ENCODE data around the gene STK16. TPM values are rescaled to one million over a fixed set of nuclear protein-coding genes. Genes with fewer than 3 reads are reported as not detected.

Gene STK16
- total RNA-seq, 1 donor: 31.8 TPM

DNA sequence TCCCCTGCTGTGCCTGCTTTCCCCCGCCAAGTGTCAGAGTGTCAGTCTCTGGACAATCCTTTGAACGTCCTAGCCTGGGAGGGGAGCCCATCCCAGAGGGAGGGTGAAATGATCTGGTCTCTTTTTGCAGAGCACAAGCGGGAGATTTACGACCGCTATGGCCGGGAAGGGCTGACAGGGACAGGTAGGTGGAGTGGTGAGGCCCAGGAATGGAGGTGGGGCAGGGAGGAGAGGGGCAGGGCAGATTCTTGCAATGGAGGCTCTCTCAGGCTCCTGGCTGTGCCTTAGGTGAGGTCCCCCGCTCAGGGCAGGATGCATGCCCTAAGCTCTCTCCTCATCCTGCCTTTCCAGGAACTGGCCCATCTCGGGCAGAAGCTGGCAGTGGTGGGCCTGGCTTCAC is 36.3 kb downstream of the STK16 start:
- no peak overlapping the region for H3K4me2 ChIP-seq (ENCODE audit: insufficient read depth, low read length)
- H3K4me3 ChIP-seq (ENCODE audit: insufficient read depth, low read length): no peak overlapping the region
- peak overlapping the region; percentile 7 for H3K27ac ChIP-seq (ENCODE audit: low read depth, low read length)
- H2AFZ ChIP-seq (ENCODE audit: low read length): no peak overlapping the region
- TF ChIP-seq, protein P1, sequence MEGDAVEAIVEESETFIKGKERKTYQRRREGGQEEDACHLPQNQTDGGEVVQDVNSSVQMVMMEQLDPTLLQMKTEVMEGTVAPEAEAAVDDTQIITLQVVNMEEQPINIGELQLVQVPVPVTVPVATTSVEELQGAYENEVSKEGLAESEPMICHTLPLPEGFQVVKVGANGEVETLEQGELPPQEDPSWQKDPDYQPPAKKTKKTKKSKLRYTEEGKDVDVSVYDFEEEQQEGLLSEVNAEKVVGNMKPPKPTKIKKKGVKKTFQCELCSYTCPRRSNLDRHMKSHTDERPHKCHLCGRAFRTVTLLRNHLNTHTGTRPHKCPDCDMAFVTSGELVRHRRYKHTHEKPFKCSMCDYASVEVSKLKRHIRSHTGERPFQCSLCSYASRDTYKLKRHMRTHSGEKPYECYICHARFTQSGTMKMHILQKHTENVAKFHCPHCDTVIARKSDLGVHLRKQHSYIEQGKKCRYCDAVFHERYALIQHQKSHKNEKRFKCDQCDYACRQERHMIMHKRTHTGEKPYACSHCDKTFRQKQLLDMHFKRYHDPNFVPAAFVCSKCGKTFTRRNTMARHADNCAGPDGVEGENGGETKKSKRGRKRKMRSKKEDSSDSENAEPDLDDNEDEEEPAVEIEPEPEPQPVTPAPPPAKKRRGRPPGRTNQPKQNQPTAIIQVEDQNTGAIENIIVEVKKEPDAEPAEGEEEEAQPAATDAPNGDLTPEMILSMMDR (IDR thresholded peaks at IDR 0.05; ENCODE audit: extremely low read depth, low read depth, low read length): no peak
- peaks cover 7% of the 10 kb centered on the region for H4K20me1 ChIP-seq (ENCODE audit: insufficient read depth, low read length)
- H3K27me3 ChIP-seq (ENCODE audit: insufficient read depth, low read length): no peaks in the 10 kb centered on the region
- H3K9me3 ChIP-seq (ENCODE audit: low read depth, low read length): no peaks in the 10 kb centered on the region
- H3K79me2 ChIP-seq (ENCODE audit: insufficient read depth, low read length): peaks cover 15% of the 10 kb centered on the region
- peaks cover 28% of the 10 kb centered on the region for H3K4me1 ChIP-seq (ENCODE audit: insufficient read depth, low read length)
- peaks cover 38% of the 10 kb centered on the region for H3K36me3 ChIP-seq (ENCODE audit: insufficient read depth, low read length)
- DNase-seq (ENCODE audit: insufficient read length, low spot score, missing footprints): peak; percentile 65

DNA sequence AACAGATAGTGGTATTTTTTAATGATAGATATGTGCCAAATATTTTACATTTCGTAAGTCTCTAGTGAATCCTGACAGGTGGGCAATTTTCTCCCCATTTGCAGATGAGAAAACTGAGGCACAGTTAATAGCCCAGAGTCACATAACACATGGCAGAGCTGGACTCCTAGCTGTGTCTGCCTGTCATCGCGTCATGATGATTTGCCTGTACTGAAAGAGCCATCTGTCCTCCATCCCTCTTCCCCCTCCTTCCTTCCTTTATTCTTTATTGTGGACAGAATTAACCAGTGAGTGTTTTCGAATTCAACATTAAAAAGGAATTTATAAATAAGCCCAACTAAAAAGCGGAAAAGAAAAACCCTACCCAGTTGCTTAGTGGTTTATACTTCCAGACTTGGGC is 37.1 kb downstream of the STK16 start:
- DNase-seq (ENCODE audit: insufficient read length, low spot score, missing footprints): no peak
- H3K36me3 ChIP-seq (ENCODE audit: insufficient read depth, low read length): peaks cover 38% of the 10 kb centered on the region
- H3K9me3 ChIP-seq (ENCODE audit: low read depth, low read length): no peaks in the 10 kb centered on the region

DNA sequence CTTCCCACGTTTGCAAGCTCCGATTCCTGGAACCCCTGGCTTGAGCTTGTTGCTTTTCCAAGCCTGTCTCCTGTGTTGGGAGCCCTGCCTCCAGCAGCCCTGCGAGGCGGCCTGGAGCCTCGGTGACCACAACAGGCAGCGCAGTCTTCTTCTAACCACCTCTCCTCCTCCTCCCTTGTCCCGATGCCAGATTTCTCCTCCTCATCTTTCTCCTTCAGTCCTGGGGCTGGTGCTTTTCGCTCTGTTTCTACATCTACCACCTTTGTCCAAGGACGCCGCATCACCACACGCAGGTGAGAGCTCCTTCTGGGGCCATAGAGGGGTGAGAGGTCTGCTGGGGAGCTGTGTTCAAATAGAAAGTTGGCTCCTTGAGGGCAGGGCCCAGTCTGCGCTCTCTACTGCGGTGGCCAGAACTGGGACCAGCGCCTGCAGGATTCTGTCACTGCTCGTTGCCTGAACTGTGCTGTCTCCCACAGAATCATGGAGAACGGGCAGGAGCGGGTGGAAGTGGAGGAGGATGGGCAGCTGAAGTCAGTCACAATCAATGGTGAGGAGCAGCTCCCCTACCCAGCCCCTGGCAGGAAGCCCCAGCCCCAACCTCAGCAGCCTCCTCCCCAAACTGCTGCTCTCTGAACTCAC is 37.8 kb downstream of the STK16 start:
- TF ChIP-seq, protein P1 (IDR thresholded peaks at IDR 0.05; ENCODE audit: extremely low read depth, low read depth, low read length): no peak
- no peak overlapping the region for H3K4me2 ChIP-seq (ENCODE audit: insufficient read depth, low read length)
- no peak overlapping the region for H3K4me3 ChIP-seq (ENCODE audit: insufficient read depth, low read length)
- peaks cover 25% of the 10 kb centered on the region for H3K4me1 ChIP-seq (ENCODE audit: insufficient read depth, low read length)
- H4K20me1 ChIP-seq (ENCODE audit: insufficient read depth, low read length): peaks cover 7% of the 10 kb centered on the region
- H3K79me2 ChIP-seq (ENCODE audit: insufficient read depth, low read length): peaks cover 15% of the 10 kb centered on the region
- peaks cover 38% of the 10 kb centered on the region for H3K36me3 ChIP-seq (ENCODE audit: insufficient read depth, low read length)
- H3K9me3 ChIP-seq (ENCODE audit: low read depth, low read length): no peaks in the 10 kb centered on the region
- H3K27ac ChIP-seq (ENCODE audit: low read depth, low read length): no peak overlapping the region
- DNase-seq (ENCODE audit: insufficient read length, low spot score, missing footprints): peak; percentile 83
- H2AFZ ChIP-seq (ENCODE audit: low read length): no peak overlapping the region
- no peaks in the 10 kb centered on the region for H3K27me3 ChIP-seq (ENCODE audit: insufficient read depth, low read length)

More for the DNA sequence above, 37.1 kb downstream of the STK16 start:
- Histone ChIP-seq H4K20me1 (ENCODE audit: insufficient read depth, low read length) (peaks cover 7% of the 10 kb centered on the region), H3K27ac (ENCODE audit: low read depth, low read length) (no peak overlapping the region), H2AFZ (ENCODE audit: low read length) (no peak overlapping the region), H3K27me3 (ENCODE audit: insufficient read depth, low read length) (no peaks in the 10 kb centered on the region), H3K4me1 (ENCODE audit: insufficient read depth, low read length) (peaks cover 32% of the 10 kb centered on the region), H3K4me3 (ENCODE audit: insufficient read depth, low read length) (no peak overlapping the region), H3K4me2 (ENCODE audit: insufficient read depth, low read length) (no peak overlapping the region), H3K79me2 (ENCODE audit: insufficient read depth, low read length) (peaks cover 15% of the 10 kb centered on the region)
- TF ChIP-seq, protein P1 (IDR thresholded peaks at IDR 0.05; ENCODE audit: extremely low read depth, low read depth, low read length): no peak

DNA sequence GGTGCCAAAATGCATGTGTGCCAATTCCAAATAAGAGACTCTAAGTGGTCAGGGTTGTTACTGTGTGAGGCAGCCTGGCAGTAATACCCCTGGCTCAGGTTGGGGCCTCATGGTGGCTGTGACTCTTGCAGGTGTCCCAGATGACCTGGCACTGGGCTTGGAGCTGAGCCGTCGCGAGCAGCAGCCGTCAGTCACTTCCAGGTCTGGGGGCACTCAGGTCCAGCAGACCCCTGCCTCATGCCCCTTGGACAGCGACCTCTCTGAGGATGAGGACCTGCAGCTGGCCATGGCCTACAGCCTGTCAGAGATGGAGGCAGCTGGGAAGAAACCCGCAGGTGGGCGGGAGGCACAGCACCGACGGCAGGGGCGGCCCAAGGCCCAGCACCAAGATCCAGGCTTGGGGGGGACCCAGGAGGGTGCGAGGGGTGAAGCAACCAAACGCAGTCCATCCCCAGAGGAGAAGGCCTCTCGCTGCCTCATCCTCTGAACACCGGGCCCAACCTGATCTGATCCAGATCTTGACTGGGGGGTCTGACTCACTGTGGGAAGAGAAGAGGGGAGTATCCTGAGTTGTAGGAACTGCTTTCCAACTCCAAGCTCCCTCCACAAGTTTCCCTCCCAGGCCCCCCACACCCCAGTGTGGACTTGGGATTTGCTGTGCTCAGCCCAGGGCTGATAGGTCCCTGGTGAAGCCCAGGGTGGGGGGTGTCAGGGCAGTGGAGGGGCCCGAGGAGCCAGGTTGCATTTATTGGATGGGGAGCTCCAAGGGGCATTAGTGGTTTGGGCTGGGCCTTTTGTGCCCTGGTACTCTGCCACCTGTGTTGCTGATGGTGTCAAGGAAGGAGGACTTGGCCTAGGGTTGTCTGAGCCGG is 39.5 kb downstream of the STK16 start:
- peak; percentile 41 for DNase-seq (ENCODE audit: insufficient read length, low spot score, missing footprints)

More for the DNA sequence above, 39.5 kb downstream of the STK16 start:
- TF ChIP-seq, protein P1 (IDR thresholded peaks at IDR 0.05; ENCODE audit: extremely low read depth, low read depth, low read length): no peak
- peaks cover 38% of the 10 kb centered on the region for H3K36me3 ChIP-seq (ENCODE audit: insufficient read depth, low read length)
- no peaks in the 10 kb centered on the region for H3K9me3 ChIP-seq (ENCODE audit: low read depth, low read length)
- H3K4me1 ChIP-seq (ENCODE audit: insufficient read depth, low read length): peaks cover 23% of the 10 kb centered on the region
- H3K27me3 ChIP-seq (ENCODE audit: insufficient read depth, low read length): no peaks in the 10 kb centered on the region
- no peak overlapping the region for H3K4me2 ChIP-seq (ENCODE audit: insufficient read depth, low read length)
- H2AFZ ChIP-seq (ENCODE audit: low read length): no peak overlapping the region
- H4K20me1 ChIP-seq (ENCODE audit: insufficient read depth, low read length): peaks cover 7% of the 10 kb centered on the region
- no peak overlapping the region for H3K27ac ChIP-seq (ENCODE audit: low read depth, low read length)
- peaks cover 15% of the 10 kb centered on the region for H3K79me2 ChIP-seq (ENCODE audit: insufficient read depth, low read length)
- H3K4me3 ChIP-seq (ENCODE audit: insufficient read depth, low read length): no peak overlapping the region

Measured in osteoblast (primary cell).